Adrenal gland (tissue), 12 donors: ENCODE results near the gene TMEM121. TPM values are rescaled to one million over a fixed set of nuclear protein-coding genes. Genes with fewer than 3 reads are reported as not detected.

Experiments
- DNase-seq, 7 donors: peaks; one replicate each; pipeline ENCODE4 v3.0.0-alpha.2; 2019 to 2020
- H3K27ac ChIP-seq, 5 donors: fragments of 200-600 bp; sonication (generic) in 4 of 5; 1 replicate in 3 of 5; 2 replicates in 2 of 5; pipeline versions ENCODE4 v1.5.1 to v1.8.0; 2016 to 2020; ENCODE audit warnings: mild to moderate bottlenecking in 1 of 5
- H3K27me3 ChIP-seq: fragments of 200-600 bp; 2 replicates; pipeline ENCODE4 v1.8.0; 2021
- H3K36me3 ChIP-seq, 2 donors: fragments of 200-600 bp; replicated peaks in 1 of 2; 1 replicate in 1 of 2; 2 replicates in 1 of 2; pipeline versions ENCODE4 v1.5.1 to v1.8.0; 2018 to 2022
- H3K4me1 ChIP-seq, 2 donors: fragments of 200-600 bp; replicated peaks in 1 of 2; 1 replicate in 1 of 2; 2 replicates in 1 of 2; pipeline versions ENCODE4 v1.5.1 to v1.8.0; 2018 to 2021
- H3K4me3 ChIP-seq, 4 donors: fragments of 200-600 bp; sonication (generic) in 3 of 4; one replicate each; pipeline ENCODE4 v1.5.1; 2016 to 2018
- H3K9me3 ChIP-seq, 3 donors: fragments of 200-600 bp; sonication (generic) in 1 of 3; replicated peaks in 1 of 3; 1 replicate in 2 of 3; 2 replicates in 1 of 3; pipeline versions ENCODE4 v1.5.1 to v1.8.0; 2016 to 2021
- POLR2A ChIP-seq, 2 donors: fragments of 450-650 bp; IDR thresholded peaks; one replicate each; pipeline ENCODE4 v1.6.1; 2017; ENCODE audit warnings: antibody characterized with exemption in 2 of 2, mild to moderate bottlenecking in 2 of 2, moderate library complexity in 1 of 2
- WGBS, 4 donors: extraction: QIAGEN DNeasy Blood & Tissue Kit in 2 of 4; methylation state at CpG; one replicate each; pipeline versions ENCODE4 v1.1.5 to v1.1.7; 2013 to 2017; 5-methylcytosine and 5-hydroxymethylcytosine counted together
- intact Hi-C, 2 donors: fragments of 100-400 bp; cut with DNase I; formaldehyde crosslinking; loops; one replicate each; pipeline versions ENCODE4 v1.14.1 to v1.15.0; 2022 to 2023
- polyA plus RNA-seq, 3 donors: library from polyadenylated mRNA; stranded (reverse); fragments of 200-250 nt in 2 of 3; fragments of 350-450 nt in 1 of 3; fragmentation: Illumina TruSeq in 1 of 3; extraction: RNeasy Lipid Tissue Mini Kit (QIAGEN cat#74804) in 1 of 3; gene quantifications; one replicate each; pipeline ENCODE4 v1.2.3, GENCODE V29; 2013 to 2014
- total RNA-seq, 9 donors: library from RNA; depleted of rRNA in 4 of 9; stranded (reverse); fragments of >200 nt in 4 of 9; fragments of 120-200 nt in 1 of 9; fragmentation: NEBNext Ultra II Directional in 1 of 9; extraction: Animal tissue kit (Norgen Biotek cat#: 25700) in 1 of 9; gene quantifications; one replicate each; pipeline versions ENCODE4 v1.1.0 to v1.2.4, GENCODE V29; 2013 to 2023
- TF ChIP-seq, protein P1 (sequence below), 6 experiments: fragments of 450-650 bp in 4 of 6; fragments of 200-600 bp in 2 of 6; sonication (generic) in 1 of 6; IDR thresholded peaks; 1 replicate in 5 of 6; 2 replicates in 1 of 6; pipeline versions ENCODE4 v1.5.1 to v1.8.0; 2016 to 2021; ENCODE audit warnings: antibody characterized with exemption in 6 of 6, mild to moderate bottlenecking in 2 of 6, moderate library complexity in 1 of 6
- donor health status: healthy with polysubstance abuse.
- donor health status: Bipolar disorder and iron deficiency.
- donor health status: DM: yes; HTN: yes; CAD: no.
- donor health status: DM: no; HTN: no; CAD: no.
- donor health status: DM: no; HTN: no; CAD: no.
- donor health status: DM: yes; HTN: yes; CAD: no.

Gene TMEM121
- total and polyA plus RNA-seq, 12 donors, result 0.78 to 12.1 (median 1.7) TPM; not detected in 1

DNA sequence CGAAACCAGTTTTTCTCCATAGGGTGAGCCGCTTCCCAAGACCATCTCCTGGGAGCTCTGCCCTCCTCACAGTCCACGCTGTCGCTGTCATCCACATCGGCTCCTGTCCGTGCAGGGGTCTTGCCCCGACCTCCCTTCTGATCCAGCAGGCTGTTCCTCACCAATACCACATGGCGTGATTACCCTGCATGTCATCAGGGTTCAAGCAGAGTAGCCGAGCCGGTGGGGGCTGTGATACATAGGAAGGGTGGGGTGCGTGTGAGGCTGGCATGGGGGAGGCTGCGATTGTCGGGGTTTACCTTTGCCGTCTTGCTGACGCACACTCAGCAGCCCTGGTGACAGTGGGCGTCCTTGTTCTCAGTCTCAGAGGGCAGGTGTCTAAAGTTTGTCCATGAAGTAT is 18.3 kb upstream of the TMEM121 start:
- WGBS, 4 donors, result 67 to 82% (median 75%) methylated on average over 14 to 16 of the region's 16 CpGs
- no peaks in the 10 kb centered on the region for H3K4me1 ChIP-seq
- H3K27me3 ChIP-seq, result peaks cover 23% of the 10 kb centered on the region
- TF ChIP-seq, protein P1, sequence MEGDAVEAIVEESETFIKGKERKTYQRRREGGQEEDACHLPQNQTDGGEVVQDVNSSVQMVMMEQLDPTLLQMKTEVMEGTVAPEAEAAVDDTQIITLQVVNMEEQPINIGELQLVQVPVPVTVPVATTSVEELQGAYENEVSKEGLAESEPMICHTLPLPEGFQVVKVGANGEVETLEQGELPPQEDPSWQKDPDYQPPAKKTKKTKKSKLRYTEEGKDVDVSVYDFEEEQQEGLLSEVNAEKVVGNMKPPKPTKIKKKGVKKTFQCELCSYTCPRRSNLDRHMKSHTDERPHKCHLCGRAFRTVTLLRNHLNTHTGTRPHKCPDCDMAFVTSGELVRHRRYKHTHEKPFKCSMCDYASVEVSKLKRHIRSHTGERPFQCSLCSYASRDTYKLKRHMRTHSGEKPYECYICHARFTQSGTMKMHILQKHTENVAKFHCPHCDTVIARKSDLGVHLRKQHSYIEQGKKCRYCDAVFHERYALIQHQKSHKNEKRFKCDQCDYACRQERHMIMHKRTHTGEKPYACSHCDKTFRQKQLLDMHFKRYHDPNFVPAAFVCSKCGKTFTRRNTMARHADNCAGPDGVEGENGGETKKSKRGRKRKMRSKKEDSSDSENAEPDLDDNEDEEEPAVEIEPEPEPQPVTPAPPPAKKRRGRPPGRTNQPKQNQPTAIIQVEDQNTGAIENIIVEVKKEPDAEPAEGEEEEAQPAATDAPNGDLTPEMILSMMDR (IDR thresholded peaks at IDR 0.05), result no peak
- no peak for TF ChIP-seq POLR2A (IDR thresholded peaks at IDR 0.05)
- no peaks in the 10 kb centered on the region for H3K9me3 ChIP-seq
- intact Hi-C loops, result no loop called here
- H3K4me3 ChIP-seq, result no peak overlapping the region
- H3K27ac ChIP-seq, result no peak overlapping the region
- no peaks in the 10 kb centered on the region for H3K36me3 ChIP-seq
- no peak for DNase-seq

GRCh38 chr14:105508601-105509000 is 17.8 kb upstream of the TMEM121 start:
- Histone ChIP-seq H3K27ac (no peak overlapping the region), H3K9me3 (no peaks in the 10 kb centered on the region), H3K4me3 (no peak overlapping the region), H3K27me3 (peaks cover 23% of the 10 kb centered on the region), H3K4me1 (no peaks in the 10 kb centered on the region), H3K36me3 (no peaks in the 10 kb centered on the region)
- no peak for DNase-seq
- WGBS, 4 donors, result 76 to 83% (median 81%) methylated on average over 12 of the region's 12 CpGs
- TF ChIP-seq POLR2A (IDR thresholded peaks at IDR 0.05), result no peak
- TF ChIP-seq, protein P1 (IDR thresholded peaks at IDR 0.05), result no peak
- intact Hi-C loops, result no loop called here

GRCh38 chr14:105517096-105517495 is 9.3 kb upstream of the TMEM121 start:
- WGBS, 4 donors, result 43 to 58% (median 44%) methylated on average over 5 of the region's 5 CpGs
- no peak for DNase-seq
- no peak for TF ChIP-seq POLR2A (IDR thresholded peaks at IDR 0.05)
- TF ChIP-seq, protein P1 (IDR thresholded peaks at IDR 0.05), result no peak
- Histone ChIP-seq H3K27me3 (peaks cover 24% of the 10 kb centered on the region), H3K4me3 (no peak overlapping the region), H3K9me3 (no peaks in the 10 kb centered on the region), H3K36me3 (no peaks in the 10 kb centered on the region), H3K27ac (no peak overlapping the region), H3K4me1 (no peaks in the 10 kb centered on the region)
- intact Hi-C loops, result no loop called here

GRCh38 chr14:105519946-105520698 is 6.3 kb upstream of the TMEM121 start:
- H3K9me3 ChIP-seq, result no peaks in the 10 kb centered on the region
- 64 to 73% (median 69%) methylated on average over 14 of the region's 14 CpGs for WGBS, 4 donors
- no peak overlapping the region for H3K4me3 ChIP-seq
- H3K27me3 ChIP-seq, result peaks cover 9% of the 10 kb centered on the region
- DNase-seq, result no peak
- no peaks in the 10 kb centered on the region for H3K4me1 ChIP-seq
- intact Hi-C loops, result no loop called here
- H3K36me3 ChIP-seq, result no peaks in the 10 kb centered on the region
- TF ChIP-seq, protein P1 (IDR thresholded peaks at IDR 0.05), result no peak
- no peak for TF ChIP-seq POLR2A (IDR thresholded peaks at IDR 0.05)
- no peak overlapping the region for H3K27ac ChIP-seq
